ENCODE data around the gene TFF3.
A peak's percentile ranks its signal among the peaks of the same experiment; 100 is the strongest.

The TFF3 gene

DNA sequence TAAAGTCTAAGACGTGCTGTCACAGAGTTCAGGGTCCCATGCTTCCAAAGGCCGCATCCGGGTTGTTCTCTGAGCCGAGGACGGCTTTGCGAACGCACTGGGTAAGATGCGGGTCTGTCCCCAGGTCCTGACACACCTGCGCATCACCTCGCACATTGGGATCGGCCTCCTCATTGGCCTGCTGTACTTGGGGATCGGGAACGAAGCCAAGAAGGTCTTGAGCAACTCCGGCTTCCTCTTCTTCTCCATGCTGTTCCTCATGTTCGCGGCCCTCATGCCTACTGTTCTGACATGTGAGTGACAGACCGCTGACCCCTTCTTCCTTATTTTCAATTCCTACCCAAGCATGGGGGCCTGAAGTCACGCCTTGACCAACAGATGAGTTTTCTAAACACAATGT lies 25.3 kb downstream of the TFF3 start:
- no peak for DNase-seq (ENCODE audit: low read depth, low spot score)

DNA sequence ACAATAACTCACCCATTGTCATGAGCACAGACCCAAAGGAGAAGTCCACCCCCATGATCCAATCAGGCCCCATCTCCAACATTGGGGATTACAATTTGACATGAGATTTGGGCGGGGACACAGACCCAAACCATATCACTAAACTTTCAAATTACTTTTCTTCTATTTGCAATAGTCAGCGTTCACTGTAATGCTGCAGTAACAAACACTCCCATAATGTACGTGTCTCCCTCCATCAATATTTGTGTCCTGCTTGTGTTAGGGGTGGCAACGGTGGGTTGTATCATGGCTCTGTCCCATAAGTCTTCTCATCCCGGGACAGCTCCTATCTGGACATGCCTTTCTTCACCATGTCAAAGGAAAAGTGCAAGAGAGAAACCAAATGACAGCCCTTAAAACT lies 26.2 kb downstream of the TFF3 start:
- DNase-seq (ENCODE audit: low read depth, low spot score), result no peak

DNA sequence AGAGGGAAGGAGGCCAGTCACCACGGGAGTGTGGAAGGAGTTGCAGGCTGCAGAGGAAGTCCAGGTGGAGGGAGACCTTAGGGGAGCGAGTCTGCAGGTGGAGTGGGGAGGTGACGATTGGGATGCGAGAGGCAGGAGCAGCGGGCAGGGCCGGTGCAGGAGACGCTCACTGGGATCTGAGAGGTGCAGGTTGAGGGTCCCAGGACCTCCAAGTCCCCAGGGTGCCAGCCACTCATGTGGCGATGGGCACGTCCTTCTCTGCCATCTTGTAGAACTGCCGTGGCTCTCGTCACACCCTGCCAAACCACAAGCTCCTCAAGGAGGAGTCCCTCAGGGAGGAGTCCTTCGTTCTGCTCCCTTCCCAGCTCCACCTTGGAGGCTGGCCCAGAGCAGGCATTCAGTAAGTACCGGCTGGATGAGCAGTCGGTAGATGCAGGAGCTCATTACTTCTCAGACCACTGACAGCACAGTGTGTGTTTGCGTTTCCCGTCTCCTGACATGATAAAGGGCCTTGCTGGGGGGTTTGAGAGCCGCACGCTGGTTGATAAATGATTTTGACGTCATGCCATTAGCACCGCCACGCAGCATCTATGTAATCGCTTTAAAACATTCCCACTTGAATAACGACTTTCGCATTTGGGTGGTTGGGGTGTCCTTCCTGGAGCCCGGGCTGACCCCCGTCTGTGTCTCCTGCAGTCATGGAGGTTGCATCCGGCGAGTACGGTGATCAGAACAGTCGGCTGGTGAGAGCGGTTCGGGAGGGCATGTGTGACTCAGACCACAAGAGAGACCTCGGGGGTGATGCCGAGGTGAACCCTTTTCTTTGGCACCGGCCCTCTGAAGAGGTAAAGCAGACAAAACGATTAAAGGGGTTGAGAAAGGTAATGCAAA lies 27.8 kb downstream of the TFF3 start:
- DNase-seq (ENCODE audit: low read depth, low spot score), result no peak

DNA sequence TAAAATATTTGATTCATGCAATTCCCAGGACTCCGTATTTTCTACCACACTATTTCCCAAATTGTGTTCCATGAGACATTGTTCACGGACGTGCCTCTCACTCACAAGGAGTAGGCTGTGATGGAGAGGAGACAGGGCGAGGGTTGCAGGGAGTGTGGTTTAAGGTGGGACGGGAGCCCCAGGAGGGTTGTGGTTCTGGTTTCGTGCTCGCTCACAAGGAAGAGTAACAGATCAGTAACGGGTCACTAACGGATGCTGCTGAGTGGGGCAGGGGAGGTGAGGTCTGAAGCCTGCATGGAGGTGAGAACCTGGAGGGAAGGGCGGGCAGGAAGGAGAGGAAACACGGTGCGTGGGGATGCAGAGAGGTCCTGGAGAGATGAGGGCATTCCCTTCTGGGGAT lies 28.8 kb downstream of the TFF3 start:
- DNase-seq (ENCODE audit: low read depth, low spot score), result no peak

DNA sequence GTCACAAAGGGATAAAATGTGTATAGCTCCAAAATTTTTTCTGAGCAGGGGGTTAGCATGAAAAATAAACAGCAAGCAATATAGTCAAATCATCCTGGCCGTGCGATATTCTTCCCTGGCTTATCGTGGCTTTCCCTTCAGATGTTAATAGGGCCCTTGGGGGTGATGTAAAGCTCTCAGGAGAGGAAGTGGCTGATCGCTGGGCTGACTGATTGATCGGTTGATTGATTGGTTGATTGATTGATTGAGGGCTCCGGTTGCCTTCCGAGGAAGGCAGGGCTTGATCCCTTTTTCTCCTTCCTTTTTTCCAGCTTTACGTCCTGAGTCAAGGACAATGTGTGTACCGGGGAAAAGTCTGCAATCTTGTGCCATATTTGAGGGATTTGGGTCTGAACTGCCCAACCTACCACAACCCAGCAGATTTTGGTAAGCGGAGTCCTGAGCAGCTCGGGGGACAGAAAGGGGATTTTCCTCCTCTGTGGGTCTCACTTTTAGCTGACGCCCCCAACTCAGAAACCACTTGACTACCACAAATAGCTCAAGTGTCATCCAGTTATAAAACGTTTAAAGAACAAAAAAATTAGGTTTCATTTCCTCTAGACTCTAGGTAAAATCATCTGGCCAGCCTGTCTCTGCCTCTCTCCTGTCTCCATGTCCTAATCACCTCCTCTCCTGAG lies 29.5 kb downstream of the TFF3 start:
- no peak for DNase-seq (ENCODE audit: low read depth, low spot score)

DNA sequence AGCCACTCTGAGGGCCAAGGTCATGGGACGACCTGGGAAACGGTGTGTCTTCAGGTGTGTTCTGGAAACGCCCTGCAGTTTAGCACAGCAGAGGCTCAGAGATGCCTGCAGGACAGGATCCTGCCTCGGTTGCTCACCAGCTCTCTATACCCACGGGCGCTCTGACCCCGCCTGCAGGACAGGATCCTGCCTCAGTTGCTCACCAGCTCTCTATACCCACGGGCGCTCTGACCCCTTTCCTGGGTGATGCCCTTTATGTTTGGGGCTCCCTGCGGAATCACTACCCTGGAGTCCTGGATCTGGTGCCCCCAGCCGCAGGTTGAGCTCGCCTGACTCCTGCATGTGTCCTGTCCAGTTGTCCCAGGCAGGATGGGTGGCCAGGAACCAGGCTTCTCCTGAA lies 32.5 kb downstream of the TFF3 start:
- DNase-seq (ENCODE audit: low read depth, low spot score), result no peak

DNA sequence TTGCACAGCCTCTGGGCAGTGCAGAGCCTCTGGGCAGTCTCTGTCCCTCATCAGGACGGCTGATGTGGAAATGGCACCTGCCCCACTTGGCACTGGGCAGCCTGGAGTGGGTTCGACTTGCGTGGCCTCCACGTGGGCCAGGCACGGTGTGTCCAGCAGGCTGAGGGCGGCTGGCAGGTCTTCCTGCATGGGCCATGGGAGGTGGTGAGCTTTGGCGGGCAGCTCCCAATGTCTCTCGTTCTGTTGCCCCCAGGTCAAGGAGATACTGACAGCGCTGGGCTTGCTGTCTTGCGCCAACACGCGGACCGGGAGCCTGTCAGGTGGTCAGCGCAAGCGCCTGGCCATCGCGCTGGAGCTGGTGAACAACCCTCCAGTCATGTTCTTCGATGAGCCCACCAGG lies 33.2 kb downstream of the TFF3 start:
- no peak for DNase-seq (ENCODE audit: low read depth, low spot score)

DNA sequence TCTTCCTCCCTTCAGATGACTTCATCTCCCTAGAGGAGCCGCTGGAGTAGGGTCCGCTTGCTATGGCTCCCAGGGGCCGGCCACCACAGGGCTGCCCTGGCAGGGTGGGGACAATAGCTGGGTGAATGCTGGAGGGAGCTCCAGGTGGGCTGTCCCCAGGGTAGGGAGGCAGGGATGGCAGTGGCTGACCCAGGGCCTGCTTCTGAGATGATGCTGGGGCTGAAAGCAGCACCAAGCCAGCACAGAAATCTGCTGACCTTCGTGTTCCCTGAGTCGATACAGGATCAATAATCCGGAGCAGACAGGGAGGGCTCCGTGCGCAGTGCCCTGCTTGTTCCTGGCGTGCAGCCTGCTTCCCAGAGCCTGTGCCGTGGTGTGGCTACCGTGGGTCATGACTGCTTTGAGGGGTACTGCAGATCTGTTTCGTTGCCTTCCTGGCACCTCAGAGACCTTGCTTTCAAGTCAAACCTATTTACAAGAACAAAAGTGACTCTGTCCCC lies 34.0 kb downstream of the TFF3 start:
- DNase-seq (ENCODE audit: low read depth, low spot score), result no peak

DNA sequence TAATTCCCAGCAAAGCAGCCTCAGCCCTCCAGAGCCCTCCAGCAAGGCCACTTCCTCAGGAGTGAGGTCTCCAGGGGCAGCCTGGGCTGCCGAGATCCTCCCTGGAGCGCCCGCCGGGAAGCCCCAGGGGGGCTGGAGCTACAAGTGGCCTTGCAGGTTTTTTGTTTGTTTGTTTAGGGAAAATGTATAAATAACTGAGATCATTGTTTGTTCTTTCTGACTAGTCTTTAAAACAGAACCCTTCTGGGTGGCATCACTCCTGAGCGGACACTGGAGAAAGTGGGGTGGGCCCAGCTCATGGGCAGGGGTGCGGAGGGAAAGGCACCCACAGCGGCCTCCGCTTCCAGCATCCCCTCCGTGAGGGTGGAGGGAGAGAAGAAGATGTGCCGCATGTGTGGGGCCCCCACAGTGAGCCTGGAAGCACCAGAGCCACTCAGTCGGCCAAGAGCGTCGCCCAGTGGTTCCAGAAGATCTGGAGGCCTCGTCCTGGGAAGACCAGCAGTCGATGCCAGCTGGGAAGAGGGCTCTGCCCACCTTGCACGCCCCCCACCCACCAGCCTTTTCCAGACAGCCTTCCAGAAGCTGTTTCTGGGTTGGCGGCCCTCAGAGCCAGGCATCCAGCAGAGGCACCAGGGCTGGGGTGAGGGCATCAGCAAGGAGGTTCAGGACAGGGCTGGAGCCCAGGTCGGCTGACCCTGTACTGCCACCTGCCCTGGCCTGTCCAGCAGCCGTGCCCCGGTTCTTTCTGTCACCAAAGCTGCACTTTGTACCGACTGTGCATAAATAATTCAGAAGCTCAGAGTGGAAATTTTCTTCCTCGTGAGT lies 34.6 kb downstream of the TFF3 start:
- DNase-seq (ENCODE audit: low read depth, low spot score), result no peak

DNA sequence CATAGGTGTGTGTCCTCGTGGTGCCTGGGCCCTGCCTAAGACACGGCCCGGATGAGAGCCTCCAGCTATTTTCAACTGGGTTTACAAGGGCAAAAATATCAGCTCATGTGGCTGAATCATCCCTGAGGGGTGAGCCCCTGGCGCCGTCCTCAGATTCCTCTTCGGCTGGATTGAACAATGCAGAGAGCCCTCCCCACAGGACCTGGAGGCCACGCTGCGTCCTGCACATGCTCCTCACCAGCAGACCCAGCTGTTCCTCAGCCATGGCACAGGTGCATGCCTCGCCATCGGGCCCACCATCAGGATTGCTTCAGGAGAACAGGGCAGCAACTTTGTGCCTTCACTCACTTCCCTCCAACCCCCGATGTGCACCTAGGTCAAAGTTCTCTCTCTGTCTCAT lies 35.3 kb downstream of the TFF3 start:
- DNase-seq (ENCODE audit: low read depth, low spot score), result no peak

DNA sequence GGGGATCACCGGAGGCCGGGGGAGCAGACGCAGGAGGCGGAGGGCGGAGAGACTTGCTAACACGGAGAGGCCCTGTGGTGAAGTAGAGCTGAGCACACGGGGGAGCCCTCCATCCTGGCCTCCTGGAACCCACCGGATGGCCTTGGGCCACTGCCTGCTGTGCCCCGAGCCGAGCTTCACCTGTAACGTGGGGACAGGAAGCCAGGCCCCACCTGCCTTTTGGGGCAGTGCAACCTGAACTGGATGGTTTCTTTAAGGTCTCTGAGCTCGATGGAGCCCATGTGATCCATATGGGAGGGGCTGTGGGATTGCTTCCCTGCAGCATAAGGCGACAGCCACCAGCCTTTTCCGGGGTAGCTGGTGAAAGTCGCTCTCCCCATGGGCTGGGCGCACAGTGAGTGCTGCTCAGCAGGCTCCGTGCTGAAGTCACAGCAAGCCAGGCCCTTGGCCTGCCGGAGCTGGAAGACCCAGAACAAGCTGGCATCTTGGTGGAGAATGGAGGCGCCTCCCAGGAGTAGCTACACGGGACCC lies 35.8 kb downstream of the TFF3 start:
- DNase-seq (ENCODE audit: low read depth, low spot score), result no peak

DNA sequence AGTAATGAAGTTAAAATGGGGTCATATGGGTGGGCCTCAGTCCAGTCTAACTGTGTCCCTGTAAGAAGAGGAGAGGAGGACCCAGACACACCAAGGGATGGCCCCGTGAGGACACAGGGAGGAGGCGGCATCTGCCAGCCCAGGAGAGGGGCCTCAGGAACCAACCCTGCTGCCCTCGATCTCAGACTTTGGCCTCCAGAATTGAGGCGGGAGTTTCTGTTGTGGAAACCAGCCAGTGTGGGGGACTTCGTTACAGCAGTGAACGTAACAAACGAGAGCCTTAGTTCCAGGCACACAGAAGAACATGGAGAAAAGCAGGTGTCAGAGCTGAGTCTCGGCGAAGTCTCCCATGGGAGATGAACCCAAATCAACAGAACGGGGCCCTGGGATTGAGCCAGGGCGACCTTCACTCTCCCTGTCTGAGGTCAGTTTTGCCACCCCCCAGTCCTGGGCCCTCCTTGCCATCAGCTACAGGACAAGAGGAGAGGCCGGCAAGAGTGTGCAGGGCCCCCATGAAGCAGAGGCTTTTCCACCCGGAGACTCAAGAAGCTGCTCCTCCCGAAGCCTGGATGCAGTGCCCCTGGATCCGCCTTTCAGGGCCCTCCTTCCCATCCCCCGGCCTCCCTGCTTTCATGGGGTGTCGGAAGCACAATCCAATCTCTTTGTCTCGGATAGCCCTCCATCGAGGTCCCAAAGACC lies 36.6 kb downstream of the TFF3 start:
- no peak for DNase-seq (ENCODE audit: low read depth, low spot score)

DNA sequence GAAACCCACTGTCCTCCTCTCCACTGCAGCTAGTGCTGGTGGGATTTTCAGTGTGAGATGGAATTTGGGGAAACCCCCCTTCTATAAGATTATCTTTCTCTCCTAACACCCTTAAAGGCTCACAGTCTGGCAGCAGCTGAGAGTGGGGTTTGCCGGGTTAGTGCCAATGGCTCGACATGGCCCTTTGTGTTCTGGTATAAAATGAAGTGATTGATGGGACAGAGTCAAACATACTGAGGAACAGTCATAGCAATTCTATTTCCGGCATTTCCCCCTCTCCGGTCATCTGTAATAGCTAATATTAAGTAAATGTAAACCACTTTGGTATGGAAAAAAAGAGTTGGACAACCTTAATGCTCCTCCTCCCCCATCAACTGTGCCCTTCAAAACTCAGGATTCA lies 37.6 kb downstream of the TFF3 start:
- no peak for DNase-seq (ENCODE audit: low read depth, low spot score)

DNA sequence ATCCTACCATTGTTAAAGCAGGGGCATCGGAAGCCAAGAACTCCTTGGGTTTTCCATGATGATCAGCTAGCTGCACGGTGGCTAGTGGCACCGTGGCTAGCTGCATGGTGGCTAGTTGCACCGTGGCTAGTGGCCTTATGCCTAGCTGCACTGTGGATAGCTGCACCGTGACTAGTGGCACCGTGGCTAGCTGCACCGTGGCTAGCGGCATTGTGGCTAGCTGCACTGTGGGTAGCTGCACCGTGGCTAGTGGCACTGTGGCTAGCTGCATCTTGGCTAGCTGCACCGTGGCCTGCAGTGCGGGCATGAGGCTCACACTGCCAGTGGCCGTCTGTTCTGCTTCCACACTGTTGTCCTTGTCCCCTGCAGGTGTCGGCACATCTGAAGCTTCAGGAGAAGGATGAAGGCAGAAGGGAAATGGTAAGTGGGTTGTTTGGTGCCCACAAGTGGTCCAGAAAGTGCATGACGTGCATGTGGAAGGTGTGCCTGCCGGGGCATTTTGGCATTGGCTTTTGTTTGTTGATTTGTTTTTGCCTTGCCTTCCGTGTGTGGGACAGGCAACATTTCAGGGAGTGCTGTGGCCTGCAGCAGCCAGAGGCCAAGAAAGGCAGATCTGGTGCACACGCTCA lies 38.6 kb downstream of the TFF3 start:
- no peak for DNase-seq (ENCODE audit: low read depth, low spot score)

DNA sequence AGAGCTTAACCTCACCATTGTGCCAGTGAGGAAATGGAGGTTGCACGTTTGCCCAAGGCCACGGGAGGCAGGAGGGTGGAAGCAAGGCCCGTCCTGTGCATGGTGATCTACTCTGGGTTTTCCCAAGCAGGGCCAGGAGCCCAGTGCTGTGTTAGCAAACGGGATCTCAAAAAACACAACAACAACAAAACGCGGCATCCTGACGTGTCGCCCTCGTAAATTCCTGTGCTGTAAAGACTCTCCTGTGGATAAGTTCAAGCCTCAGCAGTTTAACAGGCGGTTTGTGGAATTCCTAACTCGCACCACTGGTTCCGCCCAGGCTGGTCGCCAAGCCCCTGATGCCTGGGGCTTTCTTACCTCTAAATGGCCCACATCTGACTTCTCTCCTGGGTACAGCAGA lies 39.1 kb downstream of the TFF3 start:
- peak; percentile 82 for DNase-seq (ENCODE audit: low read depth, low spot score)

DNA sequence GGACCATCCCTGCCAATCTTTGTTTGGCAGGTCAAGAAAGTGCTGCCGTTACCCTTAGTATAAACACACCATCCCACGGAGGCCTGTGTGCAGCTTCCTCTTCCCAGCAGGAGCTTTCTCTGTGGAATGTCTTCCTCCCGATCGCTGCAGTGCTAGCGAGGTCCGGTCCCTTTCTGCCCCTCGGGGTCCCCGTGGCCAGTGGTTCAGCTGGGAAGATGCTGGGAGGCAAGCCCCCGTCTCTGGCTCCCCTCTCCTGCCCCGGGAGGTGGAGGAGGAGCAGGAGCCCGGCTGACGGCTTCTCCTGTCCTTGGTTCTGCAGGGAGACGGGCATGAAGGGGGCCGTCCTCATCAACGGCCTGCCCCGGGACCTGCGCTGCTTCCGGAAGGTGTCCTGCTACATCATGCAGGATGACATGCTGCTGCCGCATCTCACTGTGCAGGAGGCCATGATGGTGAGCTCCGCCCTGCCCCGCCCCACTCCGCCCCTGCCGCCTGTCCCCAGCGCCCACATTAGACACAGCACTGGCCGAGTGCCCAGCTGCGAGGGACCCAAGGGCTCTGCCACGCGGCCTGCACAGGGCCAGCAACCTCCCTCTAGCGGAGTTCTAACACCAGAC lies 42.1 kb downstream of the TFF3 start:
- DNase-seq (ENCODE audit: low read depth, low spot score), result no peak

DNA sequence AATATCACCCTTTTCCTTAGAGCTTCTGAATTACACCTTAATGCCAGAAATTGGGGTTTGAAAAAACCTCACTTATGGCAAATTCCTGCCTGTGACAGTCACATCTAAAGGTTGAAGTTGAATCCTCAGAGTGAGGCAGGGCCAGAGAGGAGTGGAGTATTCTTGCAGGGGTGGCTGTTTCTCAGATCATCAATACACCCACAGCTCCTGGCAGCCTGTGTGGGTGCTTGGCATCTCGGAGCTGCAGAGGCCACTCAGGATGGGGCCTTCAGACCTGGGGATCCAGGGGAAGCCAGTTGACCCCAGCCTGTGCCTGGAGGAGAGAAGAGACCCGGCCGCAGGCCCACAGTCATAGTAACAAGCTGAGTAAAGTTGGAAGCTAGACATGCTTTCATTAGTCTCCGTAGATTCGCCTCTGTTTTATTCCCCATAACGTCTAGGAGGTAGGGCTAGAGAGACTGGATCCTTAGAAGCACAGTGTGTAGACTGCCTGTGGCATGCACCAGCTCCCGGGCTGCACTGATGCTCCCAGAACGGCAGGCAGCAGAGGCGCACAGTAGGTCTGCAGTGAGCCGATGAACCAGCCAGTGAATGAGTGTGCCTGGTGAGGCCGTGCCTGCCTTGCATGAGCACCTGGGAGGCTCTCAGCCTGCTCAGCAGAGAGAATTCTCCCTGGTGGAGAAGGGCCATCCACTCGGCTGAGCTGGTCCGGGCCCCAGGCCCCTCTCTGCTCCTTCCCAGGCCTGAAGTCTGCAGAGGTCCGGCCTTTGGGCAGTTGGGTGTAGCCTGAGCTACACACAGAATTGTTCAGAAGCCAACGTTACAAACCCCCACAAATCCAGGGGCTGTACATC lies 42.9 kb downstream of the TFF3 start:
- DNase-seq (ENCODE audit: low read depth, low spot score), result no peak

DNA sequence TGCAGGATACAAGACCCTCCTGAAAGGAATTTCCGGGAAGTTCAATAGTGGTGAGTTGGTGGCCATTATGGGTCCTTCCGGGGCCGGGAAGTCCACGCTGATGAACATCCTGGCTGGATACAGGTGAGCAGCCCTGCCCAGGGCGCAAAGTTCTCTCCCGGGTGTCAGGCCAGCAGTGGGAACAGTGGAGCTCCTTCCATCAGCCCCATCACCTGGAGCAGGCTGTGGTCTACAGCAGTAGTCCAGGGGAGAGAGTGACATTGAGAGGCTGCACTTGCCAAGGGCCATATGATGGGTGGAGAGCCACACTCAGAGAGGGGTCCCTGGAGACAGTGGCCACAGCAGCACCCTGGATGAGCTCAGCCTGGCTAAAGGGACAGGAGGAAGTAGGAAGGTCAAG lies 44.1 kb downstream of the TFF3 start:
- DNase-seq (ENCODE audit: low read depth, low spot score), result no peak

DNA sequence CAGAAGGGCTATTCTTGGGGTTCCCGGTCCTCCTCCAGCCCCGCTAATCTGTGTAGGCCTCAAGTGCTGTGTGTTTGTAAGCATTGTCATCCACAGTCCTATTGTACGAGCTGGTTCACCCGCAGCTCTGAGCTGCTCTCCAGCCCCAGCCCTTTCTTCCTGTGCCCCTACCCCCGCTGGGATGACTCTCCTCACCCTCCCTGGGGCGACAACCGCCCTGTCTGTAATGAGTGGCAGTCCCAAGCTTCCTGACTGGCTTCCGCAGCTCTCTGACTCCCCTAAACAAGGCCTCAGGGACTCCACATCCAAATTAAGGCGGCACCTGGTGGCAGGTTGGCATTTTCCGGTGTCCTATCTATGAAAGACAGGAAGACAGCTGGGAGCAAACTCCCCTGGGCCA lies 45.8 kb downstream of the TFF3 start:
- peak; percentile 58 for DNase-seq (ENCODE audit: low read depth, low spot score)

All from ELF-1 (cell line).